ENCODE data around the gene AMOTL1. TPM values are rescaled to one million over a fixed set of nuclear protein-coding genes. Genes with fewer than 3 reads are reported as not detected.

Gene AMOTL1
- total RNA-seq, 1 donor from 2014 or later = 45.6 TPM

DNA sequence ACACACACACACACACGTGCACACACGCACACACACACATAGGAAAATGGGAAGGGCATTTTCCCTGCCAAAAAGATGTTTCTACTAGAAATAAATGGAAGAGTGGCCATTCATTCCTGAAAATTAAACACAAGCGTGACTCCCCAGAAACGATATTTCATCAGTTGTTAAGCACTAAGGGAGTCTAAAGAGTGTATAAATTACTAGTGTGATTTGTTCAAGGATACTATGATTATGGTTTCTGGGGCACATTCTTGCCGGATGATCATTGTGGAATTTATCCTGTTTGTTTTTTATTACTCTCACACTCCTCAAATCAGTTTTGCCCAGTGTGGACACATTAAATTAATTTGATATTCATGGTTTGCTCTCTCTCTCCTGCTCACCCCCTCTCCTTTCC lies 16.4 kb upstream of the AMOTL1 start:
- Mint-ChIP-seq H3K4me1 (ENCODE audit: low read depth) (peaks cover 33% of the 10 kb centered on the region), H3K36me3 (ENCODE audit: low read depth) (no peaks in the 10 kb centered on the region), H3K4me3 (ENCODE audit: unreplicated experiment) (no peak overlapping the region), H3K9me3 (ENCODE audit: low read depth) (no peaks in the 10 kb centered on the region), H3K27me3 (ENCODE audit: low read depth) (no peaks in the 10 kb centered on the region), H3K27ac (ENCODE audit: unreplicated experiment) (no peak overlapping the region)
- TF ChIP-seq, protein P1, sequence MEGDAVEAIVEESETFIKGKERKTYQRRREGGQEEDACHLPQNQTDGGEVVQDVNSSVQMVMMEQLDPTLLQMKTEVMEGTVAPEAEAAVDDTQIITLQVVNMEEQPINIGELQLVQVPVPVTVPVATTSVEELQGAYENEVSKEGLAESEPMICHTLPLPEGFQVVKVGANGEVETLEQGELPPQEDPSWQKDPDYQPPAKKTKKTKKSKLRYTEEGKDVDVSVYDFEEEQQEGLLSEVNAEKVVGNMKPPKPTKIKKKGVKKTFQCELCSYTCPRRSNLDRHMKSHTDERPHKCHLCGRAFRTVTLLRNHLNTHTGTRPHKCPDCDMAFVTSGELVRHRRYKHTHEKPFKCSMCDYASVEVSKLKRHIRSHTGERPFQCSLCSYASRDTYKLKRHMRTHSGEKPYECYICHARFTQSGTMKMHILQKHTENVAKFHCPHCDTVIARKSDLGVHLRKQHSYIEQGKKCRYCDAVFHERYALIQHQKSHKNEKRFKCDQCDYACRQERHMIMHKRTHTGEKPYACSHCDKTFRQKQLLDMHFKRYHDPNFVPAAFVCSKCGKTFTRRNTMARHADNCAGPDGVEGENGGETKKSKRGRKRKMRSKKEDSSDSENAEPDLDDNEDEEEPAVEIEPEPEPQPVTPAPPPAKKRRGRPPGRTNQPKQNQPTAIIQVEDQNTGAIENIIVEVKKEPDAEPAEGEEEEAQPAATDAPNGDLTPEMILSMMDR (IDR thresholded peaks at IDR 0.05) = no peak
- no peak for DNase-seq (ENCODE audit: low spot score)

- no peak for DNase-seq (ENCODE audit: low spot score)
- no peak overlapping the region for H3K27ac Mint-ChIP-seq (ENCODE audit: unreplicated experiment)
- H3K4me3 Mint-ChIP-seq (ENCODE audit: unreplicated experiment) = no peak overlapping the region
- TF ChIP-seq, protein P1 (IDR thresholded peaks at IDR 0.05) = no peak
- H3K4me1 Mint-ChIP-seq (ENCODE audit: low read depth) = peaks cover 19% of the 10 kb centered on the region
- no peaks in the 10 kb centered on the region for H3K36me3 Mint-ChIP-seq (ENCODE audit: low read depth)
- no peaks in the 10 kb centered on the region for H3K27me3 Mint-ChIP-seq (ENCODE audit: low read depth)
- H3K9me3 Mint-ChIP-seq (ENCODE audit: low read depth) = no peaks in the 10 kb centered on the region
Observed at GRCh38 chr11:94753630-94754029, 14.5 kb upstream of the AMOTL1 start.

- H3K4me1 Mint-ChIP-seq (ENCODE audit: low read depth) = peaks cover 19% of the 10 kb centered on the region
- H3K27me3 Mint-ChIP-seq (ENCODE audit: low read depth) = no peaks in the 10 kb centered on the region
- H3K27ac Mint-ChIP-seq (ENCODE audit: unreplicated experiment) = no peak overlapping the region
- TF ChIP-seq, protein P1 (IDR thresholded peaks at IDR 0.05) = no peak
- no peaks in the 10 kb centered on the region for H3K36me3 Mint-ChIP-seq (ENCODE audit: low read depth)
- H3K9me3 Mint-ChIP-seq (ENCODE audit: low read depth) = no peaks in the 10 kb centered on the region
- DNase-seq (ENCODE audit: low spot score) = no peak
- H3K4me3 Mint-ChIP-seq (ENCODE audit: unreplicated experiment) = no peak overlapping the region
Observed at GRCh38 chr11:94754335-94754734, 13.8 kb upstream of the AMOTL1 start.

DNA sequence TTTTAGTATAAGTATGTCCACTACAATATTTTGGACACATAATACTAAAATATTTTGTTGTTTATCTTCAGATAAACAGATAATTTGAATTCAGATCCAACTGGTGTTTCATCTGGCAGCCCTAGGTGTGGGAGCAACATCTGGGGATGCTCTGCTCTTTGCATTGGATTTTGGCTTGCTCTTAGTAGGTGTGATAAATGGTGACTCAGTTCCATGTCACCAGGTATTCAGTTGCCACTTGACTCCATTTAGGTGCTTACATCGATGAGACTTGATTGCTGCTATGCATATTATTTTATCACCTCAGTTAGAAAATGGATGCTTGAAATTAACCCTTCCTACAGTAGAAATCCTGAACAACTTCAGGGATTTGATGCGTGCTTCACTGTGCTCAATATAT lies 13.3 kb upstream of the AMOTL1 start:
- Mint-ChIP-seq H3K36me3 (ENCODE audit: low read depth) (no peaks in the 10 kb centered on the region), H3K27me3 (ENCODE audit: low read depth) (no peaks in the 10 kb centered on the region), H3K27ac (ENCODE audit: unreplicated experiment) (no peak overlapping the region), H3K9me3 (ENCODE audit: low read depth) (no peaks in the 10 kb centered on the region), H3K4me3 (ENCODE audit: unreplicated experiment) (no peak overlapping the region), H3K4me1 (ENCODE audit: low read depth) (peaks cover 19% of the 10 kb centered on the region)
- TF ChIP-seq, protein P1 (IDR thresholded peaks at IDR 0.05) = no peak
- DNase-seq (ENCODE audit: low spot score) = no peak

DNA sequence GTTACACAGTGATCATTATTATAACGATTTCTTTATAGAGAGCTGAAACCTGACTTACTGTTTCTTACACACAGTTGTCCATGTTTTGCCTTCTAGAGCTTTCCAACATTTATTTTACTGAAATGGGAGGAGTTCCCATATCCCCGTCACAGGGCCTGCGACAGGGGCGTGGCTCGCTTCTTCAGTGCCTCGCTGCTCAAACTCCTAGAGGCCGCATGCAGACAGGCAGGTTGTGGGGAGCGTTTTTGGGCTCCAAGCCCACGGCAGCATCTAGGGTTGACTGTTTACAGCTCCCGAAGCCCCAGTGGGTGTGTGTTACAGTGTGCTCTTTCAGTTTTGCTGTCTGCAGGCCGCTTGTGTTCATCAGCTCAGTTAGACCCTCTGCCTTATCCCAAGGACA lies 12.7 kb upstream of the AMOTL1 start:
- Mint-ChIP-seq H3K27ac (ENCODE audit: unreplicated experiment) (no peak overlapping the region), H3K27me3 (ENCODE audit: low read depth) (no peaks in the 10 kb centered on the region), H3K36me3 (ENCODE audit: low read depth) (no peaks in the 10 kb centered on the region), H3K4me1 (ENCODE audit: low read depth) (peaks cover 15% of the 10 kb centered on the region), H3K4me3 (ENCODE audit: unreplicated experiment) (no peak overlapping the region), H3K9me3 (ENCODE audit: low read depth) (no peaks in the 10 kb centered on the region)
- DNase-seq (ENCODE audit: low spot score) = no peak
- TF ChIP-seq, protein P1 (IDR thresholded peaks at IDR 0.05) = no peak
